HAP-1 (cell line): ENCODE measurements around the gene INPPL1.

Experiments
- DNase-seq, 2 experiments: peaks; one replicate each; pipeline ENCODE4 v3.0.0-alpha.2; 2016 to 2020; ENCODE audit warnings: low spot score in 2 of 2
- H3K27me3 ChIP-seq: fragments of 250-450 bp; sonication (Bioruptor Pico); 2 replicates; pipeline ENCODE4 v1.5.1; 2020; ENCODE audit warnings: low read depth, mild to moderate bottlenecking, moderate library complexity
- H3K36me3 ChIP-seq: fragments of 250-450 bp; sonication (Bioruptor Pico); replicated peaks from 2 replicates; pipeline ENCODE4 v1.5.1; 2020; ENCODE audit warnings: mild to moderate bottlenecking
- H3K4me1 ChIP-seq: fragments of 250-450 bp; sonication (Bioruptor Pico); 2 replicates; pipeline ENCODE4 v1.5.1; 2020; ENCODE audit warnings: mild to moderate bottlenecking
- H3K4me3 ChIP-seq: fragments of 250-450 bp; sonication (Bioruptor Pico); 2 replicates; pipeline ENCODE4 v1.5.1; 2020; ENCODE audit warnings: mild to moderate bottlenecking, moderate library complexity
- H3K9me3 ChIP-seq: fragments of 250-450 bp; sonication (Bioruptor Pico); 2 replicates; pipeline ENCODE4 v1.5.1; 2020; ENCODE audit warnings: mild to moderate bottlenecking, moderate library complexity
- in situ Hi-C: fragments of 300-500 bp; cut with MboI; formaldehyde crosslinking; loops from 3 replicates; pipeline ENCODE4 v1.14.3; 2020; ENCODE audit warnings: low sequenced_read_pairs, inconsistent platforms, mixed read lengths

The INPPL1 gene

DNA sequence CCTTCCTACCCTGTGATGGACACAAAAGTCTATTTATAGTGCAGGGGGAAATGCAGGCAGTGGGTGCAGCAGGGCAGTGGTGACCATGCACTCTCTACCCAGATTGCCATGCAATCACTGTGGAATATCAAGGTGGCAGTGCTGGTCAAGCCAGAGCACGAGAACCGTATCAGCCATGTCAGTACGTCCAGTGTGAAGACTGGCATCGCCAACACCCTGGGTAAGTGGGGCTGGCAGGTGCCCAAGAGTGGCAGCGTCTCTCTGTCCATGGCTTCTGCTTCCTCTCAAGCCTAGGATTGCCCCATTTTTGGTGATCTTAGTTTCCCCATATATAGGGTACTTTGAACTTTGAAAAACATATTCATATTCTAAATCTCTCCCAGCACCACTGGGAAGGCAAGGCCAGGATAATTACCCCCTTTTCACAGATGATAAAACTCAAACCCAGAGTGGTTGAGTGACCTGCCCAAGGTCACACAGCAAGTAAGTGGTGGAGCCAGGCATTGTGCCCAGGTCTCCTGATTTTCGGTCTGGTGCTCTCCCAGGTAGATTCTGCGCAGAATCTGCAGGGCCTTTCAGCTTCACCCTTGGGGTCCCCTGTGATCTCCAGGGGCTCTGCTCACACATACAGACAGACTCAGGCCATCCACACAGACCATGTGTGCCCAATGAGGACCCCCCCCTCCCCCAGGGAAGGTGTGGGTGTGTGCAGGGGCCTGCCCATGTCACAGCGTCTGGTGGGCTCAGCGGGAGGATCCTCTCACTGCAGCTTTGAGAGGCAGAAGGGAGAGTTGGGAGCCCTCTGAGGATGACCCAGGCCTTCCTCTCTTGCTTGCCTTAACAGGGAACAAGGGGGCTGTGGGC is 7.1 kb downstream of the INPPL1 start:
- no peak for DNase-seq
- in situ Hi-C loops: no loop called here
- Histone ChIP-seq H3K4me3 (no peak overlapping the region), H3K27me3 (no peaks in the 10 kb centered on the region), H3K4me1 (no peaks in the 10 kb centered on the region), H3K9me3 (no peaks in the 10 kb centered on the region), H3K36me3 (peaks cover 96% of the 10 kb centered on the region)

DNA sequence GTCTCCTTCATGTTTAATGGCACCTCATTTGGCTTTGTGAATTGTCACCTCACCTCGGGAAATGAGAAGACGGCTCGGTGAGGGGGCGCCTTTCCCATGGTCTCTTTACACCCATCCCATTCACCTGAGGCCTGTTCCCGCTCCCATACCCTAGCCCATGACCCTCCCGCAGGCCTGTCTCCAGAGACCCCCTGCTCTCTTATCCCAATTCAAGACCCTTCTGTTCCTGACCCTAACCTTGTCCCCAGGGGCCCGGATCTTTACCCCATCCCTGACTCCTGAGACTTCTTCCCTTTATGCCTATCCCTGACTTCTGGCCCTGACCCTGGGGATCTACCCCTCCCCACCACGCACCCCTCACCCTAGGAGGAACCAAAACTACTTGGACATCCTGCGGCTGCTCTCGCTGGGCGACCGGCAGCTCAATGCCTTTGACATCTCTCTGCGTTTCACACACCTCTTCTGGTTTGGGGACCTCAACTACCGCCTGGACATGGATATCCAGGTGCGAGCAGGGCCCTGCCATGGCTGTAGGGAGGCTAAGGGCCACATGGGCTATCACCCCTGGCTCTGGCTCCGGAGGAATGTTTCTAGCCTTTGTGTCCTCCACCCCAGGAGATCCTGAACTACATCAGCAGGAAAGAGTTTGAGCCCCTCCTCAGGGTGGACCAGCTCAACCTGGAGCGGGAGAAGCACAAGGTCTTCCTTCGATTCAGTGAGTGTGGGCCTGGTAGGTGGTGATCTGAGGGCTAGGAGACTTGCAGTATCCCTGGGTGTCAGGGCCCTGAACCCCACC is 7.9 kb downstream of the INPPL1 start:
- Histone ChIP-seq H3K4me3 (no peak overlapping the region), H3K27me3 (no peaks in the 10 kb centered on the region), H3K4me1 (no peaks in the 10 kb centered on the region), H3K36me3 (peaks cover 96% of the 10 kb centered on the region), H3K9me3 (no peaks in the 10 kb centered on the region)
- no peak for DNase-seq
- in situ Hi-C loops: no loop called here

DNA sequence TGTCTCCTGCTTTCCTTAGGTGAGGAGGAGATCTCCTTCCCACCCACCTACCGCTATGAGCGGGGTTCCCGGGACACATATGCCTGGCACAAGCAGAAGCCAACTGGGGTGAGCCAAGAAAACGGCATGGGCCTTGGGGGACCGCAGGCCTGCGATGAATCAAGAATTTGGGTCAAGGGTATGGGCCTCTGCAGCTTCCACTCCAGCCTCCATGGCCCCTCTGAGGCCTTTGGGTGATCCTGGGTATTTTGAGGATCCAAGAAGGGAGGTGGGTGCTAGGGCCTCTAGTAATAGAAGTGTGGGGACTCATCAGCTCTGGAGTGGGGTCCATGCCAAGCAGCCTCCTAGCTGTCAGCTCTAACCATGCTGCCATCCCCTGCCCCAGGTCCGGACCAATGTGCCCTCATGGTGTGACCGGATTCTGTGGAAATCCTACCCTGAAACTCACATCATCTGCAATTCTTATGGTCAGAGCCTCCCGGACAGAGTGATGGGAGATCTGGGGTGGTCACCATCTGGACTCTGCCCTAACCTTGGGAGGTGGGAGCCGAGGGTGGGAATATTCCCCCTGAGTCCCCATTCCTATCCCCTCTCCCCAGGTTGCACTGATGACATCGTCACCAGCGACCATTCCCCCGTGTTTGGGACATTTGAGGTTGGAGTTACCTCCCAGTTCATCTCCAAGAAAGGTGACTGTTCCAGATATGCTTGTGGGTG is 8.6 kb downstream of the INPPL1 start:
- Histone ChIP-seq H3K4me3 (no peak overlapping the region), H3K36me3 (peaks cover 96% of the 10 kb centered on the region), H3K27me3 (no peaks in the 10 kb centered on the region), H3K4me1 (no peaks in the 10 kb centered on the region), H3K9me3 (no peaks in the 10 kb centered on the region)
- in situ Hi-C loops: no loop called here
- DNase-seq: no peak

DNA sequence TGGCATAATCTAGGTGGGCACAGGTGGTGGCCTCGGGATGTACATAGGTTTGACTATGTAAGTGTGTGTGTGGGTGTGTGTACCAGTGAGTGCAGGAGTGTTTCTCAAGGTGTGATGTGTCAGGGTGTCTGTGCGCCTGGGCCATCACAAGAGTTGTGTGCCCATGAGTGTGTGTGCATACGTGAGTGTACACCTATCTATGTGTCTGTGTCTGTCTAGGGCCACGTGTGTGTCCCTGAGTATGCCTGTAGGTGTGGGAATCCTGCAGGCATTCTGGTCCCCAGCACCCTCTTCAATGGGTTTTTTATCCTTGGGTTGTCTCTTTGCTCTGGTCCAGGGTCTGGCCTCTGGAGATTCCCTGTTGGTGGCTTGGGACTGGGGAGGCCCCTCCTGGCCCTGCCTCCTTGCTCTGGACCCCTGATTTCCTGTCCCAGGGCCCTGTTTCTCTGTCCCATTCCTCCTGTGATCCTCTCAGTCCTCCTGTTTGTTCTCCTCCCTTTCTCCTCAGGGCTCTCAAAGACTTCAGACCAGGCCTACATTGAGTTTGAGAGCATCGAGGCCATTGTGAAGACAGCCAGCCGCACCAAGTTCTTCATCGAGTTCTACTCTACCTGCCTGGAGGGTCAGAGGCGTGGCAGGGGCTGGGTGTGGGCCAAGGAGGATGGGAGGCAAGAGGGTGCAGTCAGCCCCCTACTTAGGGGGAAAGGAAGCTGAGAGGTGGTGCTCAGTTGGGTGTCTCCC is 9.4 kb downstream of the INPPL1 start:
- Histone ChIP-seq H3K9me3 (no peaks in the 10 kb centered on the region), H3K27me3 (no peaks in the 10 kb centered on the region), H3K36me3 (peaks cover 92% of the 10 kb centered on the region), H3K4me3 (no peak overlapping the region), H3K4me1 (no peaks in the 10 kb centered on the region)
- DNase-seq: no peak
- in situ Hi-C loops: no loop called here

DNA sequence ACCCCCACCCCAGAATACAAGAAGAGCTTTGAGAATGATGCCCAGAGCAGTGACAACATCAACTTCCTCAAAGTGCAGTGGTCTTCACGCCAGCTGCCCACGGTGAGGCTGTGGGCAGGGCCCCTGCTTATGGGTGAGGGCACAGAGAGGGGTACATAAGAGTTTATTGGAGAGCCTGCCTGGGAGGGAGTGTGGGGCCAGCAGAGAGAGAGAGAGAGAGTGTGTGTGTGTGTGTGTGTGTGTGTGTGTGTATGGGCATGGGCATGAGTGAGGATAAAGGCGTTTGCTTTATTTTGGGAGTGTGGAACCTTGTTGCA is 9.9 kb downstream of the INPPL1 start:
- no peaks in the 10 kb centered on the region for H3K27me3 ChIP-seq
- in situ Hi-C loops: no loop called here
- peaks cover 1% of the 10 kb centered on the region; the same call in 1 of the 2 replicates for H3K4me1 ChIP-seq
- H3K36me3 ChIP-seq: peaks cover 87% of the 10 kb centered on the region
- DNase-seq: no peak
- H3K9me3 ChIP-seq: no peaks in the 10 kb centered on the region
- H3K4me3 ChIP-seq: no peak overlapping the region

DNA sequence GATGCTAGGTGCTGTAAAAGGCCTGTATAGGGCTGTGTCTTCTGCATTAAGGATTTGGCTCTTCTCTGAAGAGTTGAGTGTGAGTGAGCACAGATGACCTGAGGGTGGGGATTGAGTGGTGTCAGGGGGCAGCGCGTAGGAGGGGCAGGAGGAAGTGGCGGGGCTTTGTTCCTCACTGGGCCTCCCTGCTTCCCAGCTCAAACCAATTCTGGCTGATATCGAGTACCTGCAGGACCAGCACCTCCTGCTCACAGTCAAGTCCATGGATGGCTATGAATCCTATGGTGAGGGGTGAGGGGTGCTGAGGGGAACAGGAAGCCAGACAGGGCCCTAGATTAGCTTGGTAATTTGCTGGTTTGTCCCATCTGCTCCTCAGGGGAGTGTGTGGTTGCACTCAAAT is 10.4 kb downstream of the INPPL1 start:
- Histone ChIP-seq H3K27me3 (no peaks in the 10 kb centered on the region), H3K4me1 (peaks cover 3% of the 10 kb centered on the region; the same call in 1 of the 2 replicates), H3K4me3 (no peak overlapping the region), H3K36me3 (peaks cover 82% of the 10 kb centered on the region), H3K9me3 (no peaks in the 10 kb centered on the region)
- in situ Hi-C loops: no loop called here
- DNase-seq: no peak

DNA sequence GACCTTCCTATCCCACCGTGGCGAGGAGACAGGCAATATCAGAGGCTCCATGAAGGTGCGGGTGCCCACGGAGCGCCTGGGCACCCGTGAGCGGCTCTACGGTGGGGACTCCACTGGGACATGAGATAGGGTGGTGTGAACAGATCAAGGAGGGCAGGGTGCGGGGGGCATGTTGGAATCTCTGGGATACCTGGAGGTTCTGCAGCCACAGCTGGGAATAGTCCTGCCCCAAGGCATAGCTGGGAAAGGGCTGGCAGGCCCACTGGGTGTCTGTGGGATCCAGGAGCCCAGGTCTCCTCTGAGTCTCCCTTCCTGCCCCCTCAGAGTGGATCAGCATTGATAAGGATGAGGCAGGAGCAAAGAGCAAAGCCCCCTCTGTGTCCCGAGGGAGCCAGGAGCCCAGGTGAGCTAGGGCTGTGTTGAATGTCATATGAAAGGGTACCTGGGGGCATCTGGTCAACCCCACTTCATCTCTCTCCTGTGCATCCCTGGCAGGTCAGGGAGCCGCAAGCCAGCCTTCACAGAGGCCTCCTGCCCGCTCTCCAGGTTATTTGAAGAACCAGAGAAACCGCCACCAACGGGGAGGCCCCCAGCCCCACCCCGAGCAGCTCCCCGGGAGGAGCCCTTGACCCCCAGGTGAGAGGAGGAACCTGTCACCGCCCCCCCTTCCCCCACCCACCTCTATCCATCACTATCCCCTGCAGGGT is 10.9 kb downstream of the INPPL1 start:
- H3K4me1 ChIP-seq: peaks cover 3% of the 10 kb centered on the region; the same call in 1 of the 2 replicates
- no peaks in the 10 kb centered on the region for H3K9me3 ChIP-seq
- DNase-seq: no peak
- H3K4me3 ChIP-seq: no peak overlapping the region
- H3K36me3 ChIP-seq: peaks cover 77% of the 10 kb centered on the region
- no peaks in the 10 kb centered on the region for H3K27me3 ChIP-seq
- in situ Hi-C loops: no loop called here

DNA sequence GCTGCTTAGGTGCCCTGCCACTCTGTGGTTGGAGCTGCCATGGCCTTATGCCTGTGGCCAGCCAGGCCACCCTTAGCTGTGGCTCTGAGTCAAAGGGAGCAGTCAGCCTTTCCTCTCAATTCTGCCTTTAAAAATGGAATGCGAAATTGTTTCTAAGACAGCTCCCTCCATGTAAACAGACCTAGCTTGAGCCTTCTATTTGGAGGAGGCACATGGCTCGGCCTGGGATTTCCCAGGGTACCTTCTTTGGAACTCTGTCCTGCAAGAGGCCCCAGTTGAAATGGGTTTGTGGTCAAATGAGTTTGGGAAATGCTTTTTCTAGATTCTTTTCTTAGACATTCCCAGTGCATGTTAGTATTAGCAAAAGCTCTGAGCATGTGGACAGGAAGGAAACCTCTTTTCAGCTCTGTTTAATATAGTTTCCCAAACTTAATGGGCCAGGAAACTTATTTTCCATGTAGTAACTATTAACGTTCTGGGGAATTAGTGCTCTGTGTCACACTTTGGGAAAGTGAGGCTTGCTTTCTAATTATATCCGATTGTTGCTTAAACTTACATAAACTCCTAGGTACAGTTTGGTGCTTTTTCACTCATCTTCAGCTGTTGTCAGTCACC is 11.6 kb downstream of the INPPL1 start:
- Histone ChIP-seq H3K36me3 (peaks cover 70% of the 10 kb centered on the region), H3K4me3 (no peak overlapping the region), H3K4me1 (peaks cover 3% of the 10 kb centered on the region; the same call in 1 of the 2 replicates), H3K27me3 (no peaks in the 10 kb centered on the region), H3K9me3 (no peaks in the 10 kb centered on the region)
- in situ Hi-C loops: no loop called here
- no peak for DNase-seq

DNA sequence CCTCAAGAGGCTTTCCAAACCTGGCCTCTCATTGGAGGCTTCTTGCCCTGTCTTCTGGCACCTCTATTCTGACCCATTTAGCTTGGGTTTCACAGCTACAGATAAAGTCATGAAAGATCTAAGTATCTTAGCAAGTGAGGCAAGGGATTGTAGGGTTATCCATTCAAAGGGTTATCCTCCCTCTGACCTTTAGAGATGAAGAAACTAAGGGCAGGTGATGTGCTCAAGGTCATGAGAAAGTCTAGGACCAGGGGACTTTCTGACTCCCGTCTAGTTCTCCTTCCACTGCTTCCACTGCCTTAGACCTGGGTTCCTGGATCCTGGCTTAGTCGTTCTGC is 12.2 kb downstream of the INPPL1 start:
- no peaks in the 10 kb centered on the region for H3K27me3 ChIP-seq
- H3K36me3 ChIP-seq: peaks cover 64% of the 10 kb centered on the region
- DNase-seq: no peak
- H3K9me3 ChIP-seq: no peaks in the 10 kb centered on the region
- in situ Hi-C loops: no loop called here
- H3K4me3 ChIP-seq: no peak overlapping the region
- H3K4me1 ChIP-seq: peaks cover 3% of the 10 kb centered on the region; the same call in 1 of the 2 replicates

DNA sequence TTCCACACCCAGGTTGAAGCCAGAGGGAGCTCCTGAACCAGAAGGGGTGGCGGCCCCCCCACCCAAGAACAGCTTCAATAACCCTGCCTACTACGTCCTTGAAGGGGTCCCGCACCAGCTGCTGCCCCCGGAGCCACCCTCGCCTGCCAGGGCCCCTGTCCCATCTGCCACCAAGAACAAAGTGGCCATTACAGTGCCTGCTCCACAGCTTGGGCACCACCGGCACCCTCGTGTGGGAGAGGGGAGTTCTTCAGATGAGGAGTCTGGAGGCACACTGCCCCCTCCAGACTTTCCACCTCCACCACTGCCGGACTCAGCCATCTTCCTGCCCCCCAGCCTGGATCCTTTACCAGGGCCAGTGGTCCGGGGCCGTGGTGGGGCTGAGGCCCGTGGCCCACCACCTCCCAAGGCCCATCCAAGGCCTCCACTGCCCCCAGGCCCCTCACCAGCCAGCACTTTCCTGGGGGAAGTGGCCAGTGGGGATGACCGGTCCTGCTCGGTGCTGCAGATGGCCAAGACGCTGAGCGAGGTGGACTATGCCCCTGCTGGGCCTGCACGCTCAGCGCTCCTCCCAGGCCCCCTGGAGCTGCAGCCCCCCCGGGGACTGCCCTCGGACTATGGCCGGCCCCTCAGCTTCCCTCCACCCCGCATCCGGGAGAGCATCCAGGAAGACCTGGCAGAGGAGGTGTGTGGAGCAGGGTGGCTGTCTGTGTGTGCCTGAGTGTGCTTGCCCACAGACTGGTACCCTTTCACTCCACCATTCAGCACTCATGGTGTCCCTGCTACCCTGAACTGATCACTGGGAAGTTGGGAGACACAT is 12.8 kb downstream of the INPPL1 start:
- in situ Hi-C loops: no loop called here
- DNase-seq: no peak
- no peak overlapping the region for H3K4me3 ChIP-seq
- no peaks in the 10 kb centered on the region for H3K9me3 ChIP-seq
- peaks cover 58% of the 10 kb centered on the region for H3K36me3 ChIP-seq
- no peaks in the 10 kb centered on the region for H3K27me3 ChIP-seq
- peaks cover 3% of the 10 kb centered on the region; the same call in 1 of the 2 replicates for H3K4me1 ChIP-seq

DNA sequence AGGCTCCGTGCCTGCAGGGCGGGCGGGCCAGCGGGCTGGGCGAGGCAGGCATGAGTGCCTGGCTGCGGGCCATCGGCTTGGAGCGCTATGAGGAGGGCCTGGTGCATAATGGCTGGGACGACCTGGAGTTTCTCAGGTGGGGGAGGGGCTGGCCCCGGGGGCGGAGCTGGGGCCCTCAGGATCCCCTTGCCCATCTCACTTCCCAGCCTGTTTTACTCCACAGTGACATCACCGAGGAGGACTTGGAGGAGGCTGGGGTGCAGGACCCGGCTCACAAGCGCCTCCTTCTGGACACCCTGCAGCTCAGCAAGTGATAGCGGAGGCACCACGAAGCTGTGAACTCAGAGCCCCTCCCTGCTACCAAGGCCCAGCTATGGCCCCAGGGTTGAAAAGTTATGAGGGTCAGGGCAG is 13.5 kb downstream of the INPPL1 start:
- Histone ChIP-seq H3K4me3 (no peak overlapping the region), H3K4me1 (peaks cover 3% of the 10 kb centered on the region; the same call in 1 of the 2 replicates), H3K9me3 (no peaks in the 10 kb centered on the region), H3K36me3 (peaks cover 51% of the 10 kb centered on the region), H3K27me3 (no peaks in the 10 kb centered on the region)
- DNase-seq: peak; percentile 43 to 77
- in situ Hi-C loops: no loop called here
